Loucy (cell line): ENCODE data around the gene MAP3K21.

Experiments used
- H2AFZ ChIP-seq: fragments of 200-600 bp; sonication (generic); 2 replicates; pipeline ENCODE4 v1.6.0; 2016; ENCODE audit warnings: antibody characterized with exemption, mild to moderate bottlenecking, low read length, moderate library complexity
- H3F3A ChIP-seq: fragments of 200-600 bp; 2 replicates; pipeline ENCODE4 v1.6.0; 2016; ENCODE audit warnings: antibody characterized with exemption, low read depth, mild to moderate bottlenecking
- H3K27me3 ChIP-seq: fragments of 200-600 bp; sonication (generic); 2 replicates; pipeline ENCODE4 v1.6.1; 2014; ENCODE audit warnings: low read length, mild to moderate bottlenecking; ENCODE audit not compliant: insufficient read depth, poor library complexity, severe bottlenecking
- H3K36me3 ChIP-seq: fragments of 200-600 bp; sonication (generic); 2 replicates; pipeline ENCODE4 v1.6.1; 2016; ENCODE audit warnings: low read length; ENCODE audit not compliant: insufficient read depth
- H3K4me1 ChIP-seq: fragments of 200-600 bp; sonication (generic); 2 replicates; pipeline ENCODE4 v1.5.1; 2014; ENCODE audit warnings: low read length, mild to moderate bottlenecking; ENCODE audit not compliant: insufficient read depth, poor library complexity, severe bottlenecking
- H3K4me2 ChIP-seq: fragments of 200-600 bp; sonication (generic); 2 replicates; pipeline ENCODE4 v1.6.0; 2014; ENCODE audit warnings: antibody characterized with exemption, low read length, low read depth, mild to moderate bottlenecking; ENCODE audit not compliant: poor library complexity, severe bottlenecking
- H3K4me3 ChIP-seq: fragments of 200-600 bp; sonication (generic); 2 replicates; pipeline ENCODE4 v1.5.1; 2014; ENCODE audit warnings: low read length, mild to moderate bottlenecking, mixed read lengths; ENCODE audit not compliant: poor library complexity, severe bottlenecking
- H3K79me2 ChIP-seq: fragments of 200-600 bp; sonication (generic); 2 replicates; pipeline ENCODE4 v1.6.1; 2014; ENCODE audit warnings: low read length; ENCODE audit not compliant: insufficient read depth
- H3K9ac ChIP-seq: fragments of 200-600 bp; sonication (generic); 2 replicates; pipeline ENCODE4 v1.6.0; 2014; ENCODE audit warnings: mild to moderate bottlenecking, low read depth, low read length, moderate library complexity; ENCODE audit not compliant: poor library complexity, severe bottlenecking
- H3K9me2 ChIP-seq: fragments of 200-600 bp; sonication (generic); replicated peaks from 2 replicates; pipeline ENCODE4 v1.6.1; 2016; ENCODE audit warnings: low read depth, low read length, mixed read lengths
- H3K9me3 ChIP-seq: fragments of 200-600 bp; sonication (generic); 2 replicates; pipeline ENCODE4 v1.6.1; 2014; ENCODE audit warnings: mild to moderate bottlenecking, antibody characterized with exemption, low read length, low read depth; ENCODE audit not compliant: insufficient read depth
- H4K20me1 ChIP-seq: fragments of 200-600 bp; sonication (generic); 2 replicates; pipeline ENCODE4 v1.6.0; 2014; ENCODE audit warnings: antibody characterized with exemption, low read length, mild to moderate bottlenecking; ENCODE audit not compliant: insufficient read depth, poor library complexity, severe bottlenecking
- CTCF ChIP-seq: fragments of 200-600 bp; sonication (generic); conservative IDR thresholded peaks from 2 replicates; pipeline ENCODE4 v1.5.1; 2014; ENCODE audit warnings: mild to moderate bottlenecking, antibody characterized with exemption, low read length
- EZH2phosphoT487 ChIP-seq: fragments of 200-600 bp; IDR thresholded peaks from 2 replicates; pipeline ENCODE4 v1.6.1; 2018; ENCODE audit warnings: antibody characterized with exemption, mild to moderate bottlenecking, moderate library complexity, borderline replicate concordance

The MAP3K21 gene

DNA sequence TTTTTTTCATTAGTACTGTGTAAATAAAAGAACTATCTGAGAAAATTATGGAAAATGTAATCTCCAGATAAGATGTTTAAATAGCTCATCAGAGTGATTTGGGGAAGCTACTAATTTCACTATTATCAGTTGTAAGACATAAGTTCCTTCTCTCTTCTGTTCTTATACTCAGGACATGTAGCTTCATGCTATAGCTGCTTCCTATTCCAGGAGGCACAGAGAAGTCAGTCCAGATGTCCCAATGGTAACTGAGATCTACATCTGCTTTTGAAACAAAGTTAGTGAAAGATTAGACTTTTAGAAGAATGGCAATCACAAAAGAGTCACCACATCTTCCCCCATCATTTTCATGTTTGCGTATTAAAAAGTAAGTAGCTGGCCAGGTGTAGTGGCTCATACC is 5.6 kb downstream of the MAP3K21 start:
- Histone ChIP-seq H3F3A (no peaks in the 10 kb centered on the region), H3K27me3 (no peaks in the 10 kb centered on the region), H3K9me2 (no peaks in the 10 kb centered on the region), H3K4me3 (peak overlapping the region; percentile 5), H4K20me1 (peaks cover 7% of the 10 kb centered on the region), H3K79me2 (peaks cover 49% of the 10 kb centered on the region), H3K9ac (no peak overlapping the region), H2AFZ (no peak overlapping the region), H3K4me2 (peak overlapping the region; percentile 84), H3K36me3 (no peaks in the 10 kb centered on the region), H3K4me1 (peaks cover 55% of the 10 kb centered on the region), H3K9me3 (no peaks in the 10 kb centered on the region)
- TF ChIP-seq CTCF (no peak), EZH2phosphoT487 (no peak)

DNA sequence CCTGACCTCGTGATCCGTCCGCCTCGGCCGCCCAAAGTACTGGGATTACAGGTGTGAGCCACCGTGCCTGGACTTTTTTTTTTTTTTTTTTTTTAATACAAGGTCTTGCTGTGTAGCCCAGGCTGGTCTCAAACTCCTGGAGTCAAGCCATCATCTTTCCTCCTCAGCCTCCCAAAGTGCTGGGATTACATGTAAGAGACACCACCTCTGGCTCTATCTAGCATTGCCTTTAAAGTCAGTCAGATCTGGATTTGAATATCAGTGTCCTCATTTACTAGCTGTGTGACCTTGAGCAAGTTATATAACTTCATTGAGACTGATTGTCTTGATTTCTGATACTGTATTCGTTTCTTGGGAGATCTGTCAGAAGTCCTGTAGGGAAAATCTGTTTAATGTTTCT is 6.6 kb downstream of the MAP3K21 start:
- TF ChIP-seq EZH2phosphoT487 (no peak), CTCF (no peak)
- H3K9me3 ChIP-seq = no peaks in the 10 kb centered on the region
- peak overlapping the region; percentile 49 for H3K4me2 ChIP-seq
- no peaks in the 10 kb centered on the region for H3K27me3 ChIP-seq
- H3K4me1 ChIP-seq = peaks cover 57% of the 10 kb centered on the region
- H3K9me2 ChIP-seq = no peaks in the 10 kb centered on the region
- peaks cover 42% of the 10 kb centered on the region for H3K79me2 ChIP-seq
- H2AFZ ChIP-seq = no peak overlapping the region
- no peaks in the 10 kb centered on the region for H3K36me3 ChIP-seq
- no peak overlapping the region for H3K4me3 ChIP-seq
- no peak overlapping the region for H3K9ac ChIP-seq
- peaks cover 2% of the 10 kb centered on the region for H4K20me1 ChIP-seq
- no peaks in the 10 kb centered on the region for H3F3A ChIP-seq

DNA sequence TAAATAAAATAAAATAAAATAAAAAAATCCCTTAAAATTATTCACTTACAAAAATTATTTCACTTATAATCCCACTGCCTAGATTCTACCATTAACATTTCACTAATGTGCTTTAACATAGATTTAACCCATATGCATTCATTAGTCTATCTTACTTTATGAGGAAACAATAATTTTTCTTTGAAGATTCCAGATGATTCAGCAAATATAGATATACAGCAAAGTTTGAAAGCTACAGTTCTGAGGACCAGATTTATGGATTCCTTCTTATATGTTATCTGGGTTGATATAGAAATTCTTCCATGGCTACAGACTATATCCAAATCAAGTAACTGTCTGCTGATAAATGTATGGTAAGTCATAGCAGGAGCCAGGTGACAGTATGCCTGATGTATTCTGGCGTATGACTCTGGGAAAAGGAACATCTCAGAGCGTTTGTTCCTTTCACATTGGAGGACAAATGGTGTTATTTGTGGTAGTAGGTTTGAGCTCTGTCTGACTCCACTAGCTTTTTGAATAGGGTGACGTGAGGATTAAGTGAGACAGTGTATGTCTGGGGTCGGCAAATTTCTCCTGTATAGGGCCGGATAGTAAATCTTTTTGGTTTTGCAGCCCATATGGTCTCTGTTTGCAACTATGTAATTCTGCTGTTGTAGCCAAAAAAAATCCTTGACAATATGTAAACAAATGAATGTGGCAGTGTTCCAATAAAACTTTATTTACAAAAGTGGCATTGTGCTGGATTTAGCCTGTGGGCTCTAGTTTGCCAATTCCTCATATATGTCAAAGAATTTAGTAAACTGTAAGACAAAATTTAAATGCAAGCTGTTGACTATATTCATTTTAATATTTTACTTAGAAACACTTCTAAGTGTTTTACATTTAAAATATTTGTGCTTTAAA is 9.3 kb downstream of the MAP3K21 start:
- TF ChIP-seq EZH2phosphoT487 (no peak), CTCF (no peak)
- H3K36me3 ChIP-seq = no peaks in the 10 kb centered on the region
- peaks cover 52% of the 10 kb centered on the region for H3K4me1 ChIP-seq
- no peaks in the 10 kb centered on the region for H3F3A ChIP-seq
- H2AFZ ChIP-seq = no peak overlapping the region
- no peaks in the 10 kb centered on the region for H3K27me3 ChIP-seq
- H3K4me2 ChIP-seq = peak overlapping the region; percentile 4
- H3K79me2 ChIP-seq = peaks cover 36% of the 10 kb centered on the region
- no peaks in the 10 kb centered on the region for H3K9me3 ChIP-seq
- H3K9me2 ChIP-seq = no peaks in the 10 kb centered on the region
- H3K9ac ChIP-seq = no peak overlapping the region
- no peak overlapping the region for H3K4me3 ChIP-seq
- no peaks in the 10 kb centered on the region for H4K20me1 ChIP-seq
